Activated CD4-positive, alpha-beta T cell treated with anti-CD3 and anti-CD28 coated beads for 36 hours (primary cell): ENCODE measurements around the gene PPIA. TPM values are rescaled to one million over a fixed set of nuclear protein-coding genes. Genes with fewer than 3 reads are reported as not detected.
"Not testable (repeated sequence)": the region's sequence is repeated elsewhere in the genome, so short reads cannot be mapped to it uniquely, and the experiment has no call there.

ENCODE experiments used
- ATAC-seq: fragments of 200-7000 bp; cut with Tn5 transposase; one replicate; pipeline ENCODE4 v1.10.0; 2021; ENCODE audit warnings: mild to moderate bottlenecking, moderate library complexity
- CTCF ChIA-PET: fragments of 350-600 bp; sonication (Branson Sonifier 250); formaldehyde crosslinking; loops from one replicate; lab custom pipeline; 2021; ENCODE audit warnings: antibody characterized with exemption; lab: Charles Lee
- POLR2A ChIA-PET: fragments of 350-600 bp; sonication (Branson Sonifier 250); formaldehyde crosslinking; loops from one replicate; lab custom pipeline; 2021; ENCODE audit warnings: antibody characterized with exemption, inconsistent platforms; lab: Charles Lee
- DNase-seq: peaks from one replicate; pipeline ENCODE4 v3.0.0-alpha.2; 2020
- H3K27ac Mint-ChIP-seq: one replicate; pipeline ENCODE4 v1.8.0; 2021; ENCODE audit warnings: mixed read lengths
- H3K27me3 Mint-ChIP-seq: one replicate; pipeline ENCODE4 v1.8.0; 2021; ENCODE audit warnings: mixed read lengths
- H3K36me3 Mint-ChIP-seq: one replicate; pipeline ENCODE4 v1.8.0; 2021; ENCODE audit warnings: low read depth, mixed read lengths
- H3K4me1 Mint-ChIP-seq: one replicate; pipeline ENCODE4 v1.8.0; 2021; ENCODE audit warnings: mixed read lengths
- H3K4me3 Mint-ChIP-seq: one replicate; pipeline ENCODE4 v1.8.0; 2021; ENCODE audit warnings: mild to moderate bottlenecking, moderate library complexity, mixed read lengths
- H3K9me3 Mint-ChIP-seq: one replicate; pipeline ENCODE4 v1.8.0; 2021; ENCODE audit warnings: low read depth, mixed read lengths
- intact Hi-C, 2 experiments: fragments of 100-400 bp; cut with DNase I in 1 of 2; cut with micrococcal nuclease in 1 of 2; formaldehyde crosslinking; loops; one replicate each; pipeline versions ENCODE4 v1.14.2 to v1.15.1; 2022 to 2024; cut with DNase I, micrococcal nuclease
- total RNA-seq, 2 experiments: library from RNA; stranded (reverse); gene quantifications; one replicate each; pipeline ENCODE4 v1.2.3, GENCODE V29; 2021

PPIA gene
- total RNA-seq, 2 experiments from 2014 or later = 2,017 to 2,916 TPM

DNA sequence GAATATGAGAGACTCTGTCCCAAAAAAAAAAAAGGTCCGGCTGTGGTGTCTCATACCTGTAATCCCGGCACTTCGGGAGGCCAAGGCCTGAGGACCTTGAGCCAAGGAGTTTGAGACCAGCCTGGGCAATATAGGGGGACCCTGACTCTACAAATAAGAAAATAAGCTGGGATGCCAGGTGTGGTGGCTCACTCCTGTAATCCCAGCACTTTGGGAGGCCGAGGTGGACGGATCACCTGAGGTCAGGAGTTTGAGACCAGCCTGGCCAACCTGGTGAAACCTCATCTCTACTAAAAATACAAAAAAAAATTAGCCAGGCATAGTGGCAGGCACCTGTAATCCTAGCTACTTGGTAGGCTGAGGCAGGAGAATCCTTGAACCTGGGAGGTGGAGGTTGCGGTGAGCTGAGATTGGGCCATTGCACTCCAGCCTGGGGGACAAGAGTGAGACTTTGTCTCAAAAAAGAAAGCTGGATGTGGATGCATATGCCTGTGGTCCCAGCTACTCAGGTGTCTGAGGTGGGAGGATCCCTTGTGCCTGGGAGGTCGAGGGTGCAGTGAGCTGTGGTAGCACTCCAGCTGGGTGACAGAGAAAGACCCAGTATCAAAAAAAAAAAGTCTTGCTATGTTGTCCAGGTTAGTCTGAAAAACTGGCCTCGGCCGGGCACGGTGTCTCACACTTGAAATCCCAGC, 7.5 kb downstream of the PPIA start:
- Mint-ChIP-seq H3K4me1 (peaks cover 28% of the 10 kb centered on the region), H3K36me3 (peaks cover 39% of the 10 kb centered on the region)
- DNase-seq, H3K27ac Mint-ChIP-seq, ATAC-seq, H3K9me3 Mint-ChIP-seq, H3K27me3 Mint-ChIP-seq, H3K4me3 Mint-ChIP-seq, CTCF ChIA-PET, intact Hi-C loops: not testable (repeated sequence)
- POLR2A ChIA-PET = interaction anchor here (0.6 to 0.8 kb wide), 4 partner anchors 20 to 334 kb away, joined by 3 read pairs; no protein-coding TSS in a partner anchor

GRCh38 chr7:44805950-44806349, 9.5 kb downstream of the PPIA start:
- H3K27me3 Mint-ChIP-seq = no peaks in the 10 kb centered on the region
- ChIA-PET CTCF (interaction anchor here (0.6 to 0.7 kb wide), 2 partner anchors 228 to 532 kb away, joined by 3 read pairs; no protein-coding TSS in a partner anchor), POLR2A (interaction anchor here (0.6 to 0.7 kb wide), 2 partner anchors 78 to 569 kb away, joined by 3 read pairs; no protein-coding TSS in a partner anchor)
- no peaks in the 10 kb centered on the region for H3K9me3 Mint-ChIP-seq
- intact Hi-C loops = no loop called here
- DNase-seq (no peak), ATAC-seq (no peak)
- H3K4me1 Mint-ChIP-seq = peaks cover 13% of the 10 kb centered on the region
- H3K36me3 Mint-ChIP-seq = peaks cover 22% of the 10 kb centered on the region
- no peak overlapping the region for H3K27ac Mint-ChIP-seq
- no peak overlapping the region for H3K4me3 Mint-ChIP-seq

GRCh38 chr7:44808914-44809393, 12.5 kb downstream of the PPIA start:
- POLR2A ChIA-PET = interaction anchor here (0.7 to 1.2 kb wide), 2 partner anchors 10 to 55 kb away, joined by 5 to 7 read pairs; no protein-coding TSS in a partner anchor
- Mint-ChIP-seq H3K27me3 (no peaks in the 10 kb centered on the region), H3K4me1 (peaks cover 2% of the 10 kb centered on the region), H3K9me3 (no peaks in the 10 kb centered on the region), H3K4me3 (no peak overlapping the region), H3K27ac (no peak overlapping the region), H3K36me3 (no peaks in the 10 kb centered on the region)
- DNase-seq (no peak), ATAC-seq (no peak)
- CTCF ChIA-PET = no interaction called here
- intact Hi-C loops = no loop called here

DNA sequence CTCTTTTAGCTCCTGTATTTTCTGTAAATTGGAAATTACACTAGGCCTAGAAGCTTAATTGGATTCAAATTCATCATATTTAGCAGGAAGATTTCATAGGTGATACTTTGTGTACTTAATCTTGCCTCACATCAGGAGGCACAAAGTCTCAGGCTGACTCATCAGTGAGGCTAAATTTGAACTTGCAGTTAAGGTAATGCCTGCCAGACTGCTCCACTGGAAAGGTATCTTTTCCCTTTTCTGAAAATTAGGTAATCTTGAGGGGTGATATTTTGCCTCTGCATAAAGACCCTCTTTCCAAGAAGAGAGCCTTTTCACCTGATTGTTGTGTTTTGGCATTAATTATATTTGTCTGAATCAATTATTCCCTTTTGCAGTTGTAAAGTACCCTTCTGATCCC, 14.6 kb downstream of the PPIA start:
- ChIA-PET POLR2A (interaction anchor here (0.7 to 1.4 kb wide), 2 partner anchors 12 to 24 kb away, joined by 3 to 4 read pairs; no protein-coding TSS in a partner anchor), CTCF (interaction anchor here (0.7 to 1.5 kb wide), 2 partner anchors 35 to 325 kb away, joined by 3 read pairs; no protein-coding TSS in a partner anchor)
- Mint-ChIP-seq H3K27me3 (no peaks in the 10 kb centered on the region), H3K27ac (no peak overlapping the region), H3K9me3 (no peaks in the 10 kb centered on the region), H3K4me3 (no peak overlapping the region), H3K36me3 (no peaks in the 10 kb centered on the region), H3K4me1 (peaks cover 2% of the 10 kb centered on the region)
- intact Hi-C loops = loop anchor here in 1 of 2 experiments (2.0 kb wide), 1 partner anchor 328 kb away; no protein-coding TSS in a partner anchor
- ATAC-seq = peak; percentile 30
- no peak for DNase-seq

DNA sequence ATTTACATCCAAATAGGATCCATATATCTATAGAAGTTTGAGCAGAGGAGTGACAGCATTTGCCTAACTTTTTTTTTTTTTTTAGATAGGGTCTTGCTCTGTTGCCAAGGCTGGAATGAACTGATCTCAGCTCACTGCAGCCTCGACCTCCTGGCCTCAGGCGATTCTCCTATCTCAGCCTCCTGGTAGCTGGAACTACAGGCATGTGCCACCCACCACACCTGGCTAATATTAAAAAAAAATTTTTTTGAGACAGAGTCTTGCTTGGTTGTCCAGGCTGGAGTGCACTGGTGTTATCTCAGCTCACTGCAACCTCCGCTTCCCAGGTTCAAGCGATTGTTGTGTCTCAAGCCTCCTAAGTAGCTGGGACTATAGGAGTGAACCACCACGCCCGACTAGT, 15.1 kb downstream of the PPIA start:
- Mint-ChIP-seq H3K4me3 (no peak overlapping the region), H3K9me3 (no peaks in the 10 kb centered on the region), H3K27ac (no peak overlapping the region), H3K36me3 (no peaks in the 10 kb centered on the region), H3K4me1 (peaks cover 2% of the 10 kb centered on the region), H3K27me3 (no peaks in the 10 kb centered on the region)
- intact Hi-C loops = loop anchor here in 1 of 2 experiments (2.0 kb wide), 1 partner anchor 327 kb away; no protein-coding TSS in a partner anchor
- ATAC-seq (no peak), DNase-seq (no peak)
- ChIA-PET POLR2A (interaction anchor here (0.7 to 1.4 kb wide), 2 partner anchors 13 to 24 kb away, joined by 3 to 4 read pairs; no protein-coding TSS in a partner anchor), CTCF (interaction anchor here (1.5 kb wide), 1 partner anchor 35 kb away, joined by 3 read pairs; no protein-coding TSS in a partner anchor)

GRCh38 chr7:44814919-44815318, 18.4 kb downstream of the PPIA start:
- intact Hi-C loops = no loop called here
- no peak for DNase-seq
- Mint-ChIP-seq H3K4me1 (peaks cover 2% of the 10 kb centered on the region), H3K4me3 (no peak overlapping the region), H3K27me3 (no peaks in the 10 kb centered on the region), H3K36me3 (no peaks in the 10 kb centered on the region), H3K9me3 (no peaks in the 10 kb centered on the region), H3K27ac (no peak overlapping the region)
- no peak for ATAC-seq
- CTCF ChIA-PET = interaction anchor here (0.6 kb wide), 1 partner anchor 219 kb away, joined by 3 read pairs; no protein-coding TSS in a partner anchor
- POLR2A ChIA-PET = no interaction called here

DNA sequence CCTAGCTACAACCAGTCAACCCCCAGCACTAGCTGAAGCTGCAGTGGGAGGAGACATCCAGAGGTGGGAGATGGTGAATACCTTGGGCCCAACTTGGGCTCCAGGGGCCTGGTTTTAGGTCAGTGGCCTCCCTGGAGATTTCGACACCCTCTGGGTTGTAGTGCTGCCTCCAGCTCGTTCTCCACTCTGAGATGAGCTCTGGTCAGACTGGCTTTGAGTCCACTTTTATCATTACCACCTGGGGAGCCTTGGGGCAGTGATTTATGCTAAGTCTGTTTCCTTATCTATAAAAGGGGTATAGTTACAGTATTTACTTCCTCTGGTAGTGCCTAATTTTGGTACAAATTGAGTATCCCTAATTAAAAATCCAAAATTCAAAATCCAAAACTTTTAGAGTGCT, 22.8 kb downstream of the PPIA start:
- H3K36me3 Mint-ChIP-seq = no peaks in the 10 kb centered on the region
- peaks cover under 1% of the 10 kb centered on the region for H3K4me1 Mint-ChIP-seq
- intact Hi-C loops = no loop called here
- ChIA-PET POLR2A (interaction anchor here (0.6 to 1.4 kb wide), 3 partner anchors 8 to 792 kb away, joined by 3 to 4 read pairs (median 3); no protein-coding TSS in a partner anchor), CTCF (interaction anchor here (1.0 to 1.3 kb wide), 2 partner anchors 16 to 254 kb away, joined by 4 read pairs; no protein-coding TSS in a partner anchor)
- DNase-seq (no peak), ATAC-seq (no peak)
- no peak overlapping the region for H3K4me3 Mint-ChIP-seq
- H3K27ac Mint-ChIP-seq = no peak overlapping the region
- no peaks in the 10 kb centered on the region for H3K9me3 Mint-ChIP-seq
- no peaks in the 10 kb centered on the region for H3K27me3 Mint-ChIP-seq

DNA sequence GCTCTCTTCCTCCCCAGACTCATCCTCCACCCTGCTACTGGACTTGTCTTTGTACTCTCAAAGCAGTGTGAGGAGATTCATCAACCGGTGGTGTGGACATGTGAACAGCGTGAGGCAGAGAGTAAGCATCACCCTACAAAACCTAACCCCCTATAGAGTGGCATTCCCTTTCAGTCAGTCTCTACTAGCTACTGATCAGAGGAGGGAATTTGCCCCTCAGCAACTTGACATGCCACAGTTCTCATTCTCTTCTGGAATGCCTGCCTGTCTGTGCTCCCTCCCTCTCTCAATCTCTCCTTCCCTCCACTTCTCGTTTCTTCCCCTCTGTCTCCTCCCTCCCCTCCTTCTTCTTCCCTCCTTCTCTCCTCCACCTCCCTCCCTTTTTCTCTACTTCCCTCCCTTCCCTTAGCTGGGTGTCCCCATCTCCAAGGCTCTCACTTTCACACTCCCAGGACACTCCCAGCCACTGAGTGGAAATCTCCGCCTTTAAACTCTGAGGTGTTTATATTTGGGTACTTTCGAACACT, 26.8 kb downstream of the PPIA start:
- Mint-ChIP-seq H3K4me1 (peaks cover 9% of the 10 kb centered on the region), H3K4me3 (no peak overlapping the region), H3K27me3 (no peaks in the 10 kb centered on the region), H3K36me3 (peaks cover 10% of the 10 kb centered on the region), H3K27ac (peak overlapping the region; percentile 64), H3K9me3 (no peaks in the 10 kb centered on the region)
- ATAC-seq = no peak
- intact Hi-C loops = no loop called here
- CTCF ChIA-PET = interaction anchor here (0.6 to 1.7 kb wide), 4 partner anchors 17 to 231 kb away, joined by 3 to 5 read pairs (median 3); no protein-coding TSS in a partner anchor
- POLR2A ChIA-PET = interaction anchor here (0.9 to 1.0 kb wide), 2 partner anchors 19 to 25 kb away, joined by 3 read pairs; no protein-coding TSS in a partner anchor
- DNase-seq = no peak

GRCh38 chr7:44824894-44825526, 28.5 kb downstream of the PPIA start:
- DNase-seq = no peak
- H3K9me3 Mint-ChIP-seq = no peaks in the 10 kb centered on the region
- POLR2A ChIA-PET = interaction anchor here (0.6 kb wide), 1 partner anchor 23 kb away, joined by 3 read pairs; no protein-coding TSS in a partner anchor
- ATAC-seq = peak; percentile 58
- H3K4me1 Mint-ChIP-seq = peaks cover 9% of the 10 kb centered on the region
- CTCF ChIA-PET = interaction anchor here (0.6 to 1.2 kb wide), 3 partner anchors 12 to 311 kb away, joined by 3 to 5 read pairs (median 3); no protein-coding TSS in a partner anchor
- H3K36me3 Mint-ChIP-seq = peaks cover 15% of the 10 kb centered on the region
- no peak overlapping the region for H3K4me3 Mint-ChIP-seq
- intact Hi-C loops = no loop called here
- H3K27ac Mint-ChIP-seq = peak overlapping the region; percentile 71
- H3K27me3 Mint-ChIP-seq = no peaks in the 10 kb centered on the region

GRCh38 chr7:44827567-44827966, 31.1 kb downstream of the PPIA start:
- Mint-ChIP-seq H3K36me3 (peaks cover 28% of the 10 kb centered on the region), H3K4me1 (peaks cover 9% of the 10 kb centered on the region), H3K9me3 (no peaks in the 10 kb centered on the region), H3K27ac (no peak overlapping the region), H3K4me3 (no peak overlapping the region), H3K27me3 (no peaks in the 10 kb centered on the region)
- ATAC-seq (no peak), DNase-seq (no peak)
- intact Hi-C loops = no loop called here
- ChIA-PET POLR2A (interaction anchor here (1.1 kb wide), 1 partner anchor 9 kb away, joined by 3 read pairs; no protein-coding TSS in a partner anchor), CTCF (interaction anchor here (1.1 to 1.2 kb wide), 2 partner anchors 262 to 308 kb away, joined by 3 read pairs; no protein-coding TSS in a partner anchor)
